ENCODE measurements around the gene COPS6.

Gene COPS6

DNA sequence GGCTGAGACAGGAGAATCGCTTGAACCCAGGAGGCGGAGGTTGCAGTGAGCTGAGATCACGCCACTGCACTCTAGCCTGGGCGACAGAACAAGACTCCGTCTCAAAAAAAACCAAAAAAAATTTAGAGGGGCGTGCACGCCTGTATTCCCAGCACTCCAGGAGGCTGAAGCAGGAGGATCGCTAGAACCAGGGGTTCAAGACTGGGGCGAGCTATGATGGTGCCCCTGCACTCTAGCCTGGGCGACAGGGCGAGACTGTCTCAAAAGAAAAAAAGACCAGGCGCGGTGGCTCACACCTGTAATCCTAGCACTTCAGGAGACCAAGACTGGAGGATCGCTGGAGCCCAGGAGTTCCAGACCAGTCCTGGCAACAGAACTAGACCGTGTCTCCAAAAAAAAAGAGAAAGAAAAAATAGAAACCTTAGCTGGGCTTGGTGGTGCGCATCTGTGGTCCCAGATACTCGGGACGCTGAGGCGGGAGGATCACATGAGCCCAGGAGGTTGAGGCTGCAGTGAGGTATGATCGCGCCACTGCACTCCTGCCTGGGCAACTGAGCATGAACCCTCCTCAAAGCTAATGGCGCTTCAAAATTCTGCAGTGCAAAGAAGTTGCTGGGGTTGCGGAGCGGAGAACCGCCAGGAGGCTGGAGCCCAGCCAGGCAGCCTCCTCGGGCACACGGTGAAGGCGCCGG is 37.6 kb downstream of the COPS6 start (continued):
- TF ChIP-seq, protein P1, sequence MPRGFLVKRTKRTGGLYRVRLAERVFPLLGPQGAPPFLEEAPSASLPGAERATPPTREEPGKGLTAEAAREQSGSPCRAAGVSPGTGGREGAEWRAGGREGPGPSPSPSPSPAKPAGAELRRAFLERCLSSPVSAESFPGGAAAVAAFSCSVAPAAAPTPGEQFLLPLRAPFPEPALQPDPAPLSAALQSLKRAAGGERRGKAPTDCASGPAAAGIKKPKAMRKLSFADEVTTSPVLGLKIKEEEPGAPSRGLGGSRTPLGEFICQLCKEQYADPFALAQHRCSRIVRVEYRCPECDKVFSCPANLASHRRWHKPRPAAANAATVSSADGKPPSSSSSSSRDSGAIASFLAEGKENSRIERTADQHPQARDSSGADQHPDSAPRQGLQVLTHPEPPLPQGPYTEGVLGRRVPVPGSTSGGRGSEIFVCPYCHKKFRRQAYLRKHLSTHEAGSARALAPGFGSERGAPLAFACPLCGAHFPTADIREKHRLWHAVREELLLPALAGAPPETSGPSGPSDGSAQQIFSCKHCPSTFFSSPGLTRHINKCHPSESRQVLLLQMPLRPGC (tag by site-specific recombination; IDR thresholded peaks at IDR 0.05), result no peak
- TF ChIP-seq OSR2 (tag by site-specific recombination; IDR thresholded peaks at IDR 0.05) (no peak), ZNF266 (tag by site-specific recombination; IDR thresholded peaks at IDR 0.05; ENCODE audit: low read depth) (no peak), ZNF221 (tag by site-specific recombination; IDR thresholded peaks at IDR 0.05; ENCODE audit: borderline replicate concordance) (no peak), SP3 (tag by site-specific recombination; IDR thresholded peaks at IDR 0.05) (no peak), ZNF184 (tag by site-specific recombination; IDR thresholded peaks at IDR 0.05) (peak; percentile 51; the same call in 1 of the 2 replicates), ZNF610 (tag by site-specific recombination; IDR thresholded peaks at IDR 0.05; ENCODE audit: borderline replicate concordance) (no peak), ZNF114 (tag by site-specific recombination; IDR thresholded peaks at IDR 0.05) (no peak), OVOL3 (tag by site-specific recombination; IDR thresholded peaks at IDR 0.05) (peak; percentile 40; the same call in 1 of the 2 replicates), ZEB2 (tag by site-specific recombination; IDR thresholded peaks at IDR 0.05) (no peak)
- TF ChIP-seq, protein P2, sequence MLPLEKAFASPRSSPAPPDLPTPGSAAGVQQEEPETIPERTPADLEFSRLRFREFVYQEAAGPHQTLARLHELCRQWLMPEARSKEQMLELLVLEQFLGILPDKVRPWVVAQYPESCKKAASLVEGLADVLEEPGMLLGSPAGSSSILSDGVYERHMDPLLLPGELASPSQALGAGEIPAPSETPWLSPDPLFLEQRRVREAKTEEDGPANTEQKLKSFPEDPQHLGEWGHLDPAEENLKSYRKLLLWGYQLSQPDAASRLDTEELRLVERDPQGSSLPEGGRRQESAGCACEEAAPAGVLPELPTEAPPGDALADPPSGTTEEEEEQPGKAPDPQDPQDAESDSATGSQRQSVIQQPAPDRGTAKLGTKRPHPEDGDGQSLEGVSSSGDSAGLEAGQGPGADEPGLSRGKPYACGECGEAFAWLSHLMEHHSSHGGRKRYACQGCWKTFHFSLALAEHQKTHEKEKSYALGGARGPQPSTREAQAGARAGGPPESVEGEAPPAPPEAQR (tag by site-specific recombination; IDR thresholded peaks at IDR 0.05), result 0 out of 2 replicates have a peak, but pooled peaks have one; percentile 12
- TF ChIP-seq, protein P3, sequence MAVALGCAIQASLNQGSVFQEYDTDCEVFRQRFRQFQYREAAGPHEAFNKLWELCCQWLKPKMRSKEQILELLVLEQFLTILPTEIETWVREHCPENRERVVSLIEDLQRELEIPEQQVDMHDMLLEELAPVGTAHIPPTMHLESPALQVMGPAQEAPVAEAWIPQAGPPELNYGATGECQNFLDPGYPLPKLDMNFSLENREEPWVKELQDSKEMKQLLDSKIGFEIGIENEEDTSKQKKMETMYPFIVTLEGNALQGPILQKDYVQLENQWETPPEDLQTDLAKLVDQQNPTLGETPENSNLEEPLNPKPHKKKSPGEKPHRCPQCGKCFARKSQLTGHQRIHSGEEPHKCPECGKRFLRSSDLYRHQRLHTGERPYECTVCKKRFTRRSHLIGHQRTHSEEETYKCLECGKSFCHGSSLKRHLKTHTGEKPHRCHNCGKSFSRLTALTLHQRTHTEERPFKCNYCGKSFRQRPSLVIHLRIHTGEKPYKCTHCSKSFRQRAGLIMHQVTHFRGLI (tag by site-specific recombination; IDR thresholded peaks at IDR 0.05), result peak; percentile 69; the same call in 1 of the 2 replicates
- TF ChIP-seq, protein P4, sequence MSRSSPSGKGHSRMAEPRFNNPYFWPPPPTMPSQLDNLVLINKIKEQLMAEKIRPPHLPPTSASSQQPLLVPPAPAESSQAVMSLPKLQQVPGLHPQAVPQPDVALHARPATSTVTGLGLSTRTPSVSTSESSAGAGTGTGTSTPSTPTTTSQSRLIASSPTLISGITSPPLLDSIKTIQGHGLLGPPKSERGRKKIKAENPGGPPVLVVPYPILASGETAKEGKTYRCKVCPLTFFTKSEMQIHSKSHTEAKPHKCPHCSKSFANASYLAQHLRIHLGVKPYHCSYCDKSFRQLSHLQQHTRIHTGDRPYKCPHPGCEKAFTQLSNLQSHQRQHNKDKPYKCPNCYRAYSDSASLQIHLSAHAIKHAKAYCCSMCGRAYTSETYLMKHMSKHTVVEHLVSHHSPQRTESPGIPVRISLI (tag by site-specific recombination; IDR thresholded peaks at IDR 0.05), result peak; percentile 88
- TF ChIP-seq, protein P5, sequence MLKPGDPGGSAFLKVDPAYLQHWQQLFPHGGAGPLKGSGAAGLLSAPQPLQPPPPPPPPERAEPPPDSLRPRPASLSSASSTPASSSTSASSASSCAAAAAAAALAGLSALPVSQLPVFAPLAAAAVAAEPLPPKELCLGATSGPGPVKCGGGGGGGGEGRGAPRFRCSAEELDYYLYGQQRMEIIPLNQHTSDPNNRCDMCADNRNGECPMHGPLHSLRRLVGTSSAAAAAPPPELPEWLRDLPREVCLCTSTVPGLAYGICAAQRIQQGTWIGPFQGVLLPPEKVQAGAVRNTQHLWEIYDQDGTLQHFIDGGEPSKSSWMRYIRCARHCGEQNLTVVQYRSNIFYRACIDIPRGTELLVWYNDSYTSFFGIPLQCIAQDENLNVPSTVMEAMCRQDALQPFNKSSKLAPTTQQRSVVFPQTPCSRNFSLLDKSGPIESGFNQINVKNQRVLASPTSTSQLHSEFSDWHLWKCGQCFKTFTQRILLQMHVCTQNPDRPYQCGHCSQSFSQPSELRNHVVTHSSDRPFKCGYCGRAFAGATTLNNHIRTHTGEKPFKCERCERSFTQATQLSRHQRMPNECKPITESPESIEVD (tag by site-specific recombination; IDR thresholded peaks at IDR 0.05), result no peak
- TF ChIP-seq, protein P6, sequence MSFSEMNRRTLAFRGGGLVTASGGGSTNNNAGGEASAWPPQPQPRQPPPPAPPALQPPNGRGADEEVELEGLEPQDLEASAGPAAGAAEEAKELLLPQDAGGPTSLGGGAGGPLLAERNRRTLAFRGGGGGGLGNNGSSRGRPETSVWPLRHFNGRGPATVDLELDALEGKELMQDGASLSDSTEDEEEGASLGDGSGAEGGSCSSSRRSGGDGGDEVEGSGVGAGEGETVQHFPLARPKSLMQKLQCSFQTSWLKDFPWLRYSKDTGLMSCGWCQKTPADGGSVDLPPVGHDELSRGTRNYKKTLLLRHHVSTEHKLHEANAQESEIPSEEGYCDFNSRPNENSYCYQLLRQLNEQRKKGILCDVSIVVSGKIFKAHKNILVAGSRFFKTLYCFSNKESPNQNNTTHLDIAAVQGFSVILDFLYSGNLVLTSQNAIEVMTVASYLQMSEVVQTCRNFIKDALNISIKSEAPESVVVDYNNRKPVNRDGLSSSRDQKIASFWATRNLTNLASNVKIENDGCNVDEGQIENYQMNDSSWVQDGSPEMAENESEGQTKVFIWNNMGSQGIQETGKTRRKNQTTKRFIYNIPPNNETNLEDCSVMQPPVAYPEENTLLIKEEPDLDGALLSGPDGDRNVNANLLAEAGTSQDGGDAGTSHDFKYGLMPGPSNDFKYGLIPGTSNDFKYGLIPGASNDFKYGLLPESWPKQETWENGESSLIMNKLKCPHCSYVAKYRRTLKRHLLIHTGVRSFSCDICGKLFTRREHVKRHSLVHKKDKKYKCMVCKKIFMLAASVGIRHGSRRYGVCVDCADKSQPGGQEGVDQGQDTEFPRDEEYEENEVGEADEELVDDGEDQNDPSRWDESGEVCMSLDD (tag by site-specific recombination; IDR thresholded peaks at IDR 0.05), result no peak
- TF ChIP-seq, protein P7, sequence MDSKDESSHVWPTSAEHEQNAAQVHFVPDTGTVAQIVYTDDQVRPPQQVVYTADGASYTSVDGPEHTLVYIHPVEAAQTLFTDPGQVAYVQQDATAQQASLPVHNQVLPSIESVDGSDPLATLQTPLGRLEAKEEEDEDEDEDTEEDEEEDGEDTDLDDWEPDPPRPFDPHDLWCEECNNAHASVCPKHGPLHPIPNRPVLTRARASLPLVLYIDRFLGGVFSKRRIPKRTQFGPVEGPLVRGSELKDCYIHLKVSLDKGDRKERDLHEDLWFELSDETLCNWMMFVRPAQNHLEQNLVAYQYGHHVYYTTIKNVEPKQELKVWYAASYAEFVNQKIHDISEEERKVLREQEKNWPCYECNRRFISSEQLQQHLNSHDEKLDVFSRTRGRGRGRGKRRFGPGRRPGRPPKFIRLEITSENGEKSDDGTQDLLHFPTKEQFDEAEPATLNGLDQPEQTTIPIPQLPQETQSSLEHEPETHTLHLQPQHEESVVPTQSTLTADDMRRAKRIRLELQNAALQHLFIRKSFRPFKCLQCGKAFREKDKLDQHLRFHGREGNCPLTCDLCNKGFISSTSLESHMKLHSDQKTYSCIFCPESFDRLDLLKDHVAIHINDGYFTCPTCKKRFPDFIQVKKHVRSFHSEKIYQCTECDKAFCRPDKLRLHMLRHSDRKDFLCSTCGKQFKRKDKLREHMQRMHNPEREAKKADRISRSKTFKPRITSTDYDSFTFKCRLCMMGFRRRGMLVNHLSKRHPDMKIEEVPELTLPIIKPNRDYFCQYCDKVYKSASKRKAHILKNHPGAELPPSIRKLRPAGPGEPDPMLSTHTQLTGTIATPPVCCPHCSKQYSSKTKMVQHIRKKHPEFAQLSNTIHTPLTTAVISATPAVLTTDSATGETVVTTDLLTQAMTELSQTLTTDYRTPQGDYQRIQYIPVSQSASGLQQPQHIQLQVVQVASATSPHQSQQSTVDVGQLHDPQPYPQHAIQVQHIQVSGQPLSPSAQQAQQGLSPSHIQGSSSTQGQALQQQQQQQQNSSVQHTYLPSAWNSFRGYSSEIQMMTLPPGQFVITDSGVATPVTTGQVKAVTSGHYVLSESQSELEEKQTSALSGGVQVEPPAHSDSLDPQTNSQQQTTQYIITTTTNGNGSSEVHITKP (tag by site-specific recombination; IDR thresholded peaks at IDR 0.05), result no peak; the same call in 1 of the 2 replicates

Data from HEK293 (cell line).